NCI-H510A (cell line): ENCODE data around the gene DACT1.
"Not testable (repeated sequence)": the region's sequence is repeated elsewhere in the genome, so short reads cannot be mapped to it uniquely, and the experiment has no call there.

Source experiments
- DNase-seq: peaks from one replicate; lab custom pipeline; 2025; lab: John Stamatoyannopoulos, UW

DACT1 gene

GRCh38 chr14:58637391-58638230 lies at the start of gene DACT1:
Gene DACT1, plus strand, starts transcription at chr14:58637962. Its CDS starts 241 bp downstream, at chr14:58638203.
- DNase-seq = no peak

GRCh38 chr14:58588321-58588720 lies 49.4 kb upstream of the DACT1 start:
- DNase-seq = not testable (repeated sequence)

- DNase-seq = no peak
These were observed 43.8 kb upstream of the DACT1 start for GRCh38 chr14:58593977-58594376.

GRCh38 chr14:58597041-58597440 lies 40.7 kb upstream of the DACT1 start:
- DNase-seq = no peak

GRCh38 chr14:58598028-58598803 lies 39.5 kb upstream of the DACT1 start:
- no peak for DNase-seq

- DNase-seq = no peak
These were observed 38.8 kb upstream of the DACT1 start for GRCh38 chr14:58598804-58599525.

GRCh38 chr14:58599707-58600106 lies 38.1 kb upstream of the DACT1 start:
- no peak for DNase-seq

GRCh38 chr14:58605465-58605864 lies 32.3 kb upstream of the DACT1 start:
- no peak for DNase-seq

GRCh38 chr14:58607131-58607951 lies 30.4 kb upstream of the DACT1 start:
- DNase-seq = no peak

GRCh38 chr14:58607952-58608317 lies 29.8 kb upstream of the DACT1 start:
- DNase-seq = no peak

- DNase-seq = no peak
These were observed 20.1 kb upstream of the DACT1 start for GRCh38 chr14:58617619-58618018.

- no peak for DNase-seq
These were observed 17.8 kb upstream of the DACT1 start for GRCh38 chr14:58620011-58620410.

- no peak for DNase-seq
These were observed 12.3 kb upstream of the DACT1 start for GRCh38 chr14:58625438-58625837.

GRCh38 chr14:58626431-58626831 lies 11.3 kb upstream of the DACT1 start:
- DNase-seq = no peak

GRCh38 chr14:58628406-58628805 lies 9.4 kb upstream of the DACT1 start:
- DNase-seq = no peak

- DNase-seq = no peak
These were observed 8.5 kb upstream of the DACT1 start for GRCh38 chr14:58629281-58629680.

- no peak for DNase-seq
These were observed 6.0 kb upstream of the DACT1 start for GRCh38 chr14:58631732-58632131.

- no peak for DNase-seq
These were observed 3.9 kb upstream of the DACT1 start for GRCh38 chr14:58633831-58634230.

GRCh38 chr14:58634406-58635090 lies 3.2 kb upstream of the DACT1 start:
- DNase-seq = no peak

- no peak for DNase-seq
These were observed 2.5 kb upstream of the DACT1 start for GRCh38 chr14:58635091-58635830.
